HepG2 (cell line): Measurements from ENCODE around the gene SPAG6.

Source experiments
- ATF1 ChIP-seq: IDR thresholded peaks from 2 replicates; pipeline ENCODE4 v1.6.1; 2016; ENCODE audit warnings: mild to moderate bottlenecking, control low read depth
- TF ChIP-seq, protein P1 (sequence below): sonication (generic); formaldehyde crosslinking; IDR thresholded peaks from 2 replicates; pipeline ENCODE4 v1.4.0; 2020; ENCODE audit warnings: missing genetic modification reagents
- TF ChIP-seq, protein P2 (sequence below), 2 experiments: IDR thresholded peaks; 2 replicates each; pipeline ENCODE4 v1.6.1; 2011 to 2012; ENCODE audit warnings: low read length in 2 of 2, borderline replicate concordance in 1 of 2, low read depth in 1 of 2, mild to moderate bottlenecking in 1 of 2, moderate library complexity in 1 of 2
- TF ChIP-seq, protein P3 (sequence below): sonication (generic); formaldehyde crosslinking; IDR thresholded peaks from 2 replicates; pipeline ENCODE4 v1.4.0; 2020; ENCODE audit warnings: mild to moderate bottlenecking, missing genetic modification reagents

DNA sequence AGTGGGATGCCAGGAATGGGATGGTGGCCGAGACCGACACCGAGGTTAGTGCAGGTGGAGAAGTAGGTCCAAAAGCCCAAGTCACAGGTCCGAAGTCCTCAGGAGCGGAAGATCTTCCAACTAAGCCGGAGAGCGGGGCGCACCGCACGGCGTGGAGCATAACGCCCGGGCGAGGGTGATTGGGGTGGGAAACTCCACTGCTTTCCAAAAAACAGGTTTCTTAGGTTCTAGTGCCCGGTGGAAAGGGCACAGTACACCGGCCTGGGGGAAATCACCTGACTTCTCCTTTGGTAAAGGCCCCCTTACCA, 11.4 kb upstream of the SPAG6 start:
- no peak for TF ChIP-seq ATF1 (CRISPR knock-in tag)
- TF ChIP-seq, protein P1, sequence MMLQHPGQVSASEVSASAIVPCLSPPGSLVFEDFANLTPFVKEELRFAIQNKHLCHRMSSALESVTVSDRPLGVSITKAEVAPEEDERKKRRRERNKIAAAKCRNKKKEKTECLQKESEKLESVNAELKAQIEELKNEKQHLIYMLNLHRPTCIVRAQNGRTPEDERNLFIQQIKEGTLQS (CRISPR knock-in tag) = no peak
- TF ChIP-seq, protein P2, sequence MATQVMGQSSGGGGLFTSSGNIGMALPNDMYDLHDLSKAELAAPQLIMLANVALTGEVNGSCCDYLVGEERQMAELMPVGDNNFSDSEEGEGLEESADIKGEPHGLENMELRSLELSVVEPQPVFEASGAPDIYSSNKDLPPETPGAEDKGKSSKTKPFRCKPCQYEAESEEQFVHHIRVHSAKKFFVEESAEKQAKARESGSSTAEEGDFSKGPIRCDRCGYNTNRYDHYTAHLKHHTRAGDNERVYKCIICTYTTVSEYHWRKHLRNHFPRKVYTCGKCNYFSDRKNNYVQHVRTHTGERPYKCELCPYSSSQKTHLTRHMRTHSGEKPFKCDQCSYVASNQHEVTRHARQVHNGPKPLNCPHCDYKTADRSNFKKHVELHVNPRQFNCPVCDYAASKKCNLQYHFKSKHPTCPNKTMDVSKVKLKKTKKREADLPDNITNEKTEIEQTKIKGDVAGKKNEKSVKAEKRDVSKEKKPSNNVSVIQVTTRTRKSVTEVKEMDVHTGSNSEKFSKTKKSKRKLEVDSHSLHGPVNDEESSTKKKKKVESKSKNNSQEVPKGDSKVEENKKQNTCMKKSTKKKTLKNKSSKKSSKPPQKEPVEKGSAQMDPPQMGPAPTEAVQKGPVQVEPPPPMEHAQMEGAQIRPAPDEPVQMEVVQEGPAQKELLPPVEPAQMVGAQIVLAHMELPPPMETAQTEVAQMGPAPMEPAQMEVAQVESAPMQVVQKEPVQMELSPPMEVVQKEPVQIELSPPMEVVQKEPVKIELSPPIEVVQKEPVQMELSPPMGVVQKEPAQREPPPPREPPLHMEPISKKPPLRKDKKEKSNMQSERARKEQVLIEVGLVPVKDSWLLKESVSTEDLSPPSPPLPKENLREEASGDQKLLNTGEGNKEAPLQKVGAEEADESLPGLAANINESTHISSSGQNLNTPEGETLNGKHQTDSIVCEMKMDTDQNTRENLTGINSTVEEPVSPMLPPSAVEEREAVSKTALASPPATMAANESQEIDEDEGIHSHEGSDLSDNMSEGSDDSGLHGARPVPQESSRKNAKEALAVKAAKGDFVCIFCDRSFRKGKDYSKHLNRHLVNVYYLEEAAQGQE (IDR thresholded peaks at IDR 0.05; ENCODE audit: borderline replicate concordance in 1 of 2, low read depth in 1 of 2, low read length in 2 of 2) = no peak
- TF ChIP-seq, protein P3, sequence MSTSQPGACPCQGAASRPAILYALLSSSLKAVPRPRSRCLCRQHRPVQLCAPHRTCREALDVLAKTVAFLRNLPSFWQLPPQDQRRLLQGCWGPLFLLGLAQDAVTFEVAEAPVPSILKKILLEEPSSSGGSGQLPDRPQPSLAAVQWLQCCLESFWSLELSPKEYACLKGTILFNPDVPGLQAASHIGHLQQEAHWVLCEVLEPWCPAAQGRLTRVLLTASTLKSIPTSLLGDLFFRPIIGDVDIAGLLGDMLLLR = no peak
